Muscle of arm (tissue), 12 donors: ENCODE data around the gene TEX29. TPM values are rescaled to one million over a fixed set of nuclear protein-coding genes. Genes with fewer than 3 reads are reported as not detected.

ENCODE experiments used
- DNase-seq: peaks from one replicate; pipeline ENCODE4 v3.0.0-alpha.2; 2013
- polyA plus RNA-seq, 12 donors: library from polyadenylated mRNA; unstranded; fragments of 120-200 nt; gene quantifications; one replicate each; pipeline ENCODE4 v1.2.1, GENCODE V29; 2013; ENCODE audit not compliant: insufficient read length in 12 of 12

Gene TEX29
- polyA plus RNA-seq, 12 donors: 0.24 to 0.86 (median 0.57) TPM; not detected in 6

DNA sequence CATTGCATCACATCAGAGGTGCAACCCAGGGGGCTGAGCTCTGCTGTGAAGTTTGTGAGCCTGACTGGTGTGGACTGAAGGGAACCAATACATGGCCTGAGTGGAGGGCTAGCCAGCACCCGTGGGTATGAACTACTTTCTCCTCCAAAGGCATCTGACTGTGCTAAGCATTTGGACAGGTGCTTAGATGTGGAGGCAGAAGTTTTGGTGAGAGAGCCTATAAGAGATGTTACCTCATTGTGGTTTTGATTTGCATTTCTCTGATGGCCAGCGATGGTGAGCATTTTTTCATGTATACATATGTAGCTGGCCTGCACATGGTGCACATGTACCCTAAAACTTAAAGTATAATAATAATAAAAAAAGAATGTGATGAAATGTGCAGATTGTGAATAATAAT lies 46.9 kb downstream of the TEX29 start:
- no peak for DNase-seq

DNA sequence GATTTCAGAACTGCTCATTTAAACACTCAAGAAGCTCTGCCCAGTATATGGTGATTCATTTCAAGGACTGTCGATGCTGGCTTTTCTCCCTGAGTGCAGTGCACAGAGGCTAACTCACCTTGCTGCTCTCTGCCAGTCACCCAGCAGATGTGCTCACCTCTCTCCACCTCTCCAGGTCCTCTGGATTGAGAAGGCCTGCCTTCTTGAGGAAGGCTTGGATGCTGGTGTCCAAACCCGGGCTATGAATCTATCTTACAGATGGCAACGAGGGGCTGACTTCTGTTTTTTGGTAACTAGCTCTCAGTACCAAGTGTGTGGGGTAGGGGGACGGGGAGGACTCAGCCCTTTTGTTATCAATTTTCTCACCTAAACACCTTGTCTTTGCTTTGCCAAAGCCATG lies 47.6 kb downstream of the TEX29 start:
- DNase-seq: no peak

DNA sequence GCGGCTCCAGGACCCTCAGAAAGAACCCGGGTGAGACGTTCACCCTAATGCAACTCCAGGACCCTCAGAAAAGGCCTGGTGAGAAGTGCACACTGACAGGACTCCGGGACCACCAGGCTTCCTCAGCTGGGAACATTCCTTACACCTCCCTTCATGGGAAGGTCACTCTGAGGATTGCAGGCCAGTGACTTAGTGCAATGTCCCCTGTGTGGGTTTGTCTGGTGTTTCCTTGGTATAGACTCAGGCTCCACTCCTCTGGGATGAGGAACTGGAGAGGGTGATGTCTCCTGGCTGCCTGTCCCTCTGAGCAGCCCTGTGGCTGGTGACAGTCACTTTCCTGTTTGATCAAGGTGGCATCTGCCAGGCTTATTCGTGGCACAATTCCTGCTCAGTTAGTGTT lies 49.7 kb downstream of the TEX29 start:
- no peak for DNase-seq

DNA sequence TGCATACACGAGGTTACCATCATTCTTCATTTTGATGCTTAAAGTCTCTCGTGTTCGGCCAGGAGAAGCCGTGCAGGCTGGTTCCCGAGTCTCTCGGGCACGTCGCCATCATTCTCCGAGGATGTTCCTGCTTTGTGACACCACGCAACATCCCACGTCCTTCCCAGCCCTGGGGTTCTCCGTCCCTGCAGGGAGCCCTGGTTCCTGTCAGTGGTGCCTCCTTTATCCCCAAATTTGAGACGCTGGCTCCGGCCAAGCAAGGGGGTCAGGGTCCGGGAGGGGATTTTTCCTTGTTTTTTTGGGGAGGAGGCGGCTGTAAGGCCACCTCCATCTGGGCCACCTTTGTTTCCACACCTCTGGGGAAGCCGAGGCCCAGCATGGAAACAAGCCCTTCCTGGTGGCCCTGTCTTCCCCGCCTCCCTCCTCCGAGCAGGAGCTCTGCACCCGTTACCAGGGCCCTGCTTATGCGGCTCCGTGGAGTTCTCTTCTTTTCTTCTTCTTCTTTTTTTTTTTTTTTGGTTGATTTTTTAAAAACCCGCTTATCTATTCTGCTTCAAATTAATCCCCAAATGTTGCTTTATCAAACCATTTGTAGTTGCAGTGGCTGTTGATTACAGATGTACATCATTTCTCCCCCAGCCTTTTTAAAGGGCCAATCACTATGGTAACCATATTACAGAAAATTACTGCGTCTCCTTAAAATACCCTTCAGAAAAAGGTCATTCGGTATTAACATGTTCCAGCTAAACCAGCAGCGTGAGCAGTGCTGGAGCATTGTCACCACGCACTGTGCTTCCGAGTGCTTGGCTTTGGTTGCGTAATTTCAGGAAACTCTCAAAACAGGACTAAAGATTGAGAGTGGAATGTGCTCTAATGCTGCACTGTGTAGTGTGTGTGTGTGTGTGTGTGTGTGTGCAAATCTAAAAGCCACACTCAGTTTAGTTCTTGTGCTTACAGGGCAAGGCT lies 50.4 kb downstream of the TEX29 start:
- DNase-seq: no peak

DNA sequence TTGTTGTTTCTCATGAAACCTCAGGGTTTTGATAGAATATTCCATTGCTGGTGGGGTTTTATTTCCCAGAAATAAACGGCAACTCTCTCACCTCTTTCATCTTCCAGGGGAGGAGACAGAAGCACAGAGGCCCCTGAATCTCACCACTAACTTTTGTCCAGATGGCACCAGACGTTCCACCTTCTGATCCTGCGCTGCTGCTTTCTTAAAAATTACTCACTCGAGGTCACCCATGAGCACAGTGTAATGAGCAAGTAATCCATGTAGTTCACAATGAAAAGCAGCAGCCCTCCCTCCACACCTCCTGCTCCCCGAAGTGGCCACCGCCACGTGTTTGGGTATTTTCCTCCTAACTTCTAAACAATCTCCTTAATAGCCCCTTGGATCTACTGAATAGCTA lies 51.3 kb downstream of the TEX29 start:
- DNase-seq: no peak

DNA sequence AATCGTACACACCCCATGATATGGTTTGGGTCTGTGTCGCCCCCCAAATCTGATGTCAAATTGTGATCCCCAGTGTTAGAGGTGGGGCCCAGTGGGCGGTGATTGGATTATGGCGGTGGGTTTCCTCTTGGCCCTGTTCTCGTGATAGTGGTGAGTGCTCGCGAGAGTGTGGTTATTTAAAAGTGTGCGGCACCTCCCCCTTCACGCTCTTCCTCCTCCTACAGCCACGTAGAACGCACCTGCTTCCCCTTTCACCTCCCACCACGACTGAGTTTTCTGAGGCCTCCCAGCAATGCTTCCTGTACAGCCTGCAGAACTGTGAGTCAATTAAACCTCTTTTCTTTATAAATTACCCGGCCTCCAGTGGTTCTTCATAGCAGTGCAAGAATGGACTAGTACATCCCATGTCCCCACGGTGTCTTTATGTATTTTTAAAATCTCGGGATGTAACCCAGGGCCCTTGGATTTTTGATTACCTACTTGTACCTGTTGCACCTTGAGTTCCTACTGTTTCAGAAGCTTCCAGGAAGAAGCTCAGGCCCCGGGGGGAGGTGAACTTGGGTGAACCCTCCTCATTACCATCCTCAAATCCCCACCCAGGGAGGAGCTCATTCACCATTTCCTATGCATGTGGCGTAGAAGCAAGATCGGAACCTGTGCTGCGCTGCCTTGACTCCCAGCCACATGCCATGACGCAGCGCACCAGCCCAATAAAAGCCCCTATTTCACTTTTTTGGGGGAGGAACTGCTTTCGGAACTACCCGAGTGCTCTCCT lies 52.4 kb downstream of the TEX29 start:
- no peak for DNase-seq

DNA sequence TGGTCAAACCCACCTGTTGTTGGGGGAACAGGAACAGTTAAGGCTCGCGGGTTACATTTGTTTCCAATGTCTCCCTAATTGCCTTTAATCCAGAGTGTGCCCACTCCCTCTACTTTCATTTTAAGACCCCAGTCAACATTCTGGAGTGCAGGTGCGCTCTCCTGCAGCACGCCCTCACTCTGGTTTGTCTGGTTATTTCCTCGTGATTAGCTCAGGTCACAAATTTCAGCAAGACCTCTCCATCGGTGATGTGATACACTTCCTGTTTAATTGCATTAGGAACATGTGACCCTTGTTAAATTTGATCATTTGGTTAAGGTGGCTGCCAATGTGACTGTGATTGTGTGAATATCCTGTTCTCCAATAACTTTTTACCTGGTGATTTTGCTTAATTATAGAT lies 53.0 kb downstream of the TEX29 start:
- DNase-seq: no peak

DNA sequence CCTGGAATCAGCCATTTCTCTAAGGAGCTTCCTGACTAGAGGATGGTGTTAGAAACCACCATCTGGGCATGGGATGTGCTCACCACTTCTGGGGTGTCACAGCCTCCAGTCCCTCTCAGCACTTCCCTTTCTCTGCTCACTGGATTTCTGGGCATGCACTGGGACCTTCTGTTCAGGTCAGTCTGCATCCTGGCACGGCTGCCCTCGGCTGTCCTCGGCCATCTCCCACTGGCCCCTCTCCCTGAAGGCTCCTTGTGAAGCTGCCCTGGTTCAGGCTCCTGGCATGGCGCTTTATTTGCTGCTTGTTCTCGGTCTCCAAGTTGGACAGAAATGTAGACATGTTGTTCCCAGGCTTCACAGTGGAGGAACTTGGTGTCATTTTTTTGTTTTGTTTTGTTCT lies 60.0 kb downstream of the TEX29 start:
- DNase-seq: no peak

DNA sequence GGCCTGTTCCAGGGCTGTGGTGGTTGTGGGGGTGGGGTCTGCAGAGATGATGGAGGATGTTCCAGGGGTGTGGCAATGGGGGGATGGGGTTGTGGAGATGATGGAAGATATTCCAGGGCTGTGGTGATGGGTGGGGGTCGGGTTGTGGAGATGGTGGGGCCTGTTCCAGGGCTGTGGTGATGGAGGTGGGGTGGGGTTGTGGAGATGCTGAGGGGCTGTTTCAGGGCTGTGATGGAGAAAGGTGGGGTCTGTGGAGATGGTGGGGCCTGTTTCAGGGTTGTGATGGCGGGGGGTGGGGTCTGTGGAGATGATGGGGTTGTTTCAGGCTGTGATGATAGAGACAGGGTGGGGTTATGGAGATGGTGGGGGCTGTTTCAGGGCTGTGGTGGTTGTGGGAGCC lies 62.0 kb downstream of the TEX29 start:
- no peak for DNase-seq

DNA sequence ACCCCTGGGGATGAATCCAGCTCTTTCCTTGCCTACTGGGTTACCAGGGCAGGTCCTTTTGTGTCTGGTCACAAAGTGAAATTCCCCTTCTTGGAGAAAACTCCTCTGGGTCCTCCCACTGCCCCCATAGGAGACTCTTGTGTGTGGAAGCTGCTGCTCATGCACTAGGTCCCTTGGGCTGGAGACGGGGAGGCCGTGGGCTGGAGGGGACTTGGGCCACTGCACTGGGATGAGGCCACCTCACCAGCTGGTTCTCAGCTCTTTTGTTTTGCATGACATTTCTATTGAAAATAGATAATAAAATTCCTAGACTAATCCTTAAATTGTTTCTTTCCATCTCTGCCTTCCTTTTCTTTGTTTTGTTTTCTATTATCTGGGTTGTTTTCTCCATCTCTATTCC lies 62.4 kb downstream of the TEX29 start:
- no peak for DNase-seq

DNA sequence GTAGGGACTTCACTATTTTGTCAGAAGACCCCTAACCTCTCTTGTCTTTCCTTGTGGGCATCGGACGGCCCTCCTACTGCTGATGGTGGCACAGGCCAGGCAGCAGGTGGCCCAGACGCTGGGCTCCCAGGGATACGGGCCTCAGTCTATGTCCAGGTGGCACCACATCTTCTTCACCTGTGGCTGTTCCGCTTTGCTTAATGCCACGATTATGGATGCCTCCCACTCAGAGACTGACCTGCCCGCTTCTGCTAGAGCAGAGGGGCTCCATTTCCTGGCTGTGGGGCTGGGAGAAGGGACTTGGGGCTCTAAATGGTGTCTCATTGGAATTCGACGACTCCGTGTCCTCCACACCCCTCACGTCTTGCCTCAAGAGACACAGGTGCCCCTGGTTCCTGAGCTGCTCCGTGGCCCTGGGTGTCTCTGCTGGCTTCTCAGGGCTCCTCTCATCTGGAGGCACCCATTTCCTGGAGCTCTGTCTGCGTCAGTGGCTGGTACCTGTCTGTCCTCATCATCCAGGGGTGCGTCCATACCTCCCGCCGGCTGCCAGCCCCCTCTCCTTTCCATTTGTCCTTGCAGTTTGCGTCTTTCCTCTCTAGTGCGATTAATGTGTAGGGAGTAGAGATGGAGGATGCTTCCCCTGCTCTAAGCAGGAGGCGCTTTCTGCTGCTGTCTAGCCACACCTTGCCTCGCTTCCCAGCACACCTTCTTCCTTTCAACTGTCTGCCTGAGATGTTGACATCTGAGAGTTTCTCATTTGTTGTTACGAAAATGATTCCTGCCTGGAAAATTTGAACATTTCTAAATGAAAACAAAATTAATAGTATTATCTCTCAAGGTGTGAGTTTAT lies 63.4 kb downstream of the TEX29 start:
- no peak for DNase-seq

DNA sequence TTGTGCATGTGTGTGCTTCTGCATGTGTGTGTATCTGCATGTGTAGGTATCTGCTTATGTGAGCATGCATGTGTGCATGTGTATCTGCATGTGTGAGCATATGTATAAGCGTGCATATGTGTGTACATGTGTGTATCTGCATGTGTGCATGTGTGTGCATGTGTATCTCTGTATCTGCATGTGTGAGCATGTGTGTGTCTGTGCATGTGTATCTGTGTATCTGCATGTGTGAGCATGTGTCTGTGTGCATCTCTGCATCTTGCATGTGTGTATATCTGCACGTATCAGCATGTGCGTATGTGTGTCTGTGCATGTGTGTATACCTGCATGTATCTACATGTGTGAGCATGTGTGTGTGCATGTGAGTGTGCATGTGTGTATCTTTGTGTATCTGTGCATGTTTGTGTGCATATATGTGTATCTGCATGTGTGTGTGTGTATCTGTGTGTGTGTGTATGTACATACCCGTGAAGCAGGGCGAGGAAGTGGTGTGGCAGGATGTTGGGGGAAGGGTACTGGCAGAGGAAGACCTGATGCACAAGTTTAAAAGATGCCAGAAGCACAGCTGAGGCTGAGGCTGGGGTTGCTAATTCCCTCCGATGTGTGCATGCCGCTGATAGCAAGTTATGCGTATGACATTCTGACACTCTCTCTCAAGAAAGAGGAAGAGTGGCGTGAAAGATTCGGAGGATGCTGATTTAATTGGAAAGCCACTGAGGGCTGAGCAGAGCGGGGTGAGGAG lies 64.2 kb downstream of the TEX29 start:
- no peak for DNase-seq

DNA sequence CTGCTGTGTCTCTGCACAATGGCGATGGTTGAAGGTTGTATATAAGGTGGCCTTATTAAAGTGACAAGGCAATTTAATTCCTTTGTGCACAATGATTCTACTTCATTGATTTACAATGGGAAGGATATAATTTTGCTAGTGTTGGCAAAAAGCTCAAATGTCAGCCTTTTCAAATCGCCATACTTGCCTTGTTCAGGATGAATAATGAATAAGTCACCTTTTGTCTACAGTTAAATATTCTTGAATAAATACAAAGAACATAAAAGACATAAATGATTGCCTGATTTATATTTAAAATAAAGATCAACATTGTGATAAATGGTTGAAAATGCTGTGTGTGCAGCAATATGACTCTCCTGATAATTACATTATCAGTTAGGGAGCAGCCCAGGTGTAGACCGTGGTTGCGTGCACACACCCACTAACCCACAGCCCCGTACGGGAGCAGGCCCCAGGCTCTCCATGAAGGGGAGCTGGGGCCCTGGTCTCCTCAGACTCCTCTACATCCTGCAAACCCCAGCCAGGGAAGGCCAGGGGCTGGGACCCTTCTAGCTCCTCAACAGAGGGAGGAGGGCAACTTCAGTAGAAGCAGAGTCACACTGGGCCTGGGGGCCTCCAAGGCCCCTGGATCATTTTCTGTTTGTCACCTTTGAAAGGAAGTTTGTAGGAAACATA lies 64.9 kb downstream of the TEX29 start:
- no peak for DNase-seq

DNA sequence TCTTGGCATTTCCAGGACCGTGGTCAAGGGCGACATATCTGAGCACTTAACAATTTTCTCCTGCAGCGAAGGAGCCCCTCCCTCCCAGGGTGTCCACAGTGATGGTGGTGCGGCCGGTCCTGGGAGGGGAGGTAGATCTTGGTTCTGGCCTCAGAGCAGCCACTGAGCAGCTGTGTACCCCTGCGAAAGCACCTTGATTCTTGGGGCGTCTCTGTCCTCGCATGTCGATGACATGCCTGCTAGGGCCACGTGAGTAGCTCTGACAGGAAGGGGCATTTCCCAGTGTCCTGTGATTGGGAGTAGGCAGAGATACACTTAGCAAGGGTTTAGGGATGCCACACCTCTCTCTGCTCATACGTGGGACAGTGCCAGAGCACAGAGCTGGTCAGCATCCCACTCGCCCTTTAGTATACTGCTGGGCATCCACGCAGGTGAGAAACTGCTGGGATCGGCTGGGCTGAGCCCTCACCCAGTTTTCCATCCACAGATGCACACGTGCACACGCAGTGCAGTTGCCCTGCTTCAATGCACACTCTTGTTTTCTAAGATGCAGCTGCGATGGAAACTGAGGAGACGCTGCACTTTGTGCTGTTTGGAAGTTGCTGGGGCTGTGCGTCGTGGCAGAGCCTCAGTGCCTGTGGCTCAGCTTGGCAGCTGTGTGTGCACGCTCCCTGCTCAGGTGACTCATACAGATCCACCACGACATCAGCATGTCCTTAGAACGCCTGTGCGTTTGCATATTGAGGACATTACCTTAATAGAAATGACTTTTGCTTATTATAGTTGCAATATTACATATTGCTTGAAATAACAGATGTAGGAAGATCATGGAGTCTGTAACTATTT lies 66.8 kb downstream of the TEX29 start:
- no peak for DNase-seq

DNA sequence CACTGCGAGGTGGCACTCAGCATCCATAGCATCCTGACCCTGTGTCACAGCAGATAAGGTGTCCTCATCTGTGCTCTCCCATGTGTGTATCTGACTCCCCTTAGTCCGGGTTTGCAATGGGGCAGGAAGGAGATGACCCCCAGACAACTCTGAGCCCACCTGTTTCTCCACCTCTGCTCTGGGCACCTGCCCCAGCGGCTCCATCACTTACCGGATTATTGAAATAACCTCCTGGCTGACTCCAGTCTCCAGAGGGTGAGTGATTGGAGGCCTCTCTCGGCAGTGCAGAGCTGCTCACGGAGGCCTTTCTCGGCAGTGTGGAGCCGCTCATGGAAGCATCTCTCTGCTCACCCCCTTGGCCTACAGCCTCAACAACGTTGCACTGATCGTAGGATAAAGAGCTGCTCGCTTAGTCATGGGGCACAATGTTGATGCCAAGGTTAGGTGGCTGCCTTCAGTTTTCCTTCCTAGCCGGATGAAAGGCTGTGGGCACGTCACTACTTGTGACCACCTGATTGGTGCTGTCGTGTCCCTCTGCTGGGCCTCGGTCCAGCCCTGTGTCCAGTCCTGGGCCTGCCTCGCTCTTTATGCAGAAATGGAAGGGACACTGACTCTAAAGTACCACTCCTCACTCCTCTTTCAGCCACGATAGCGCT lies 67.6 kb downstream of the TEX29 start:
- DNase-seq: no peak

DNA sequence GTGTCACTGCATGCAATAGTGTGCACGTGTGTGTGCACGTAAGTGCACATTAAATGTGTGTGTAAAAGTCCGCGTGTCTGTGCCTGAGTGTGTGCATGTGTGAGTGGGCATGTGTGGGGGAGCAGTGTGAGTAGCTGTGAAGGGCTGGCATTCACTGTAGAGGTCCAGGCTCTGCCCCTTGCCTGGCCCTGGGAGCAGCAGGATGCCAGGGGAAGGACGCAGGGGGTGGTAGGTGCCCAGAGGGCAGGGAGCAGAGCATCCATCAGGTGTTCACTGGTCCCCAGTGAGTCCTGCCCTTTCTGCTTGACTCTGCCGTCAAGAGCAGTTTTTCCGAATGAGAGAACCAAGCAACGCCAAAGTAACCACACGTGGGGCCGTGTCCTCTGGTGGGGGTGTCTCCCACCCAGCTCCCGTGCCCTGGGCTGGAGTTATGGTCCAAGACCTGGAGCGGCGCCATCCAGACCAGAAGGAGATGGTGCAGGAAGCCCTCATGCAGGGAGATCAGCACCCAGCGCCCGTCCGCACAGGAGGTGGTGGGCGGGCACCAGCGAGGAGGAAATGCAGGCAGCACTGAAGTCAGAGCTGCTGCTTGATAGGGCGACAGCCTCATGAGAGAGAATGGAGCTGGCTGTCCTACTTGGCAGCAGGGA lies 68.5 kb downstream of the TEX29 start:
- no peak for DNase-seq

DNA sequence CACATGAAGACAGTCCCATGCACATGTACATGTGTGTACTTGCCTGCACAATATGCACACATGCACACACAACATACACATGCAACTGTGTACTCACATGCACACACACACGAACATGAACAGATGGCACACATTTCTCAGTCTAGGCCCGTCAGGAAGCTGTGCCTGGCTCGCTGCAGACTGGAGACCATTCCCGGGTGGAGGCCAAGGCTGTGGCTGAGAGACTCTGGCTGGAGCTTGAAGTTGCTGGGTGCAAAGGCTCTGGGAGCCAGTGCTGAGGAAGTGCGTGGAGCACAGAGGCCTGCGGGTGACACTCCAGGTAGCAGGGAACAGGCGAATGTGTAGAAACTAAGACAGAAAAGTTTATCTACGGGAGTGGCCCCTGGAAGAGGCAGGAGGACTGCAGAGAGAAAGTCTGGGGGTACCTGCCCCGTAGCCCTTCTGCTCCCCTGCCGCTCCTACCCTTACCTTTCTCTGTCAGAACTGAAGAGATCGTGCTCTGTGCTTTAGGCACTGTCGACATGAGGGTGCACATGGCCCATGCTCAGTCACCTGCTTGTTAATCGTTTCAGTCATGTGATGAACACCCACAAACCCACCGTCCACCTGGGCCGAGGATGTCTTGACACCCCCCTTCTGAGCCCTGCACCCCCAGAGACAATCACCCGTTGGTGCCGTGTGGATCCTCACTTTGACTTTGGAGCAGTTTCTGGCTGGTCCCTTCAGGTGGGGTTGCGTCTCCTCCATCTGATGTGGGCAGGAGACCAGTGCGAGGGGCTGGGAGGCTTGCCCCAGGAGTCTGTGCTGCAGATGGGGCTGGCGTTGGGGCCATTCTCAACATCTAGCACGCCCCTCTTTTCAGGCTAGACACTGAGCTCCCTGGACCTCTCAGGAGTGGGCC lies 69.4 kb downstream of the TEX29 start:
- no peak for DNase-seq
